Mucosa of gallbladder (tissue), 1 donor: ENCODE data around the gene FRA10AC1. TPM values are rescaled to one million over a fixed set of nuclear protein-coding genes. Genes with fewer than 3 reads are reported as not detected.

Experiments
- DNase-seq: peaks from one replicate; pipeline ENCODE4 v3.0.0-alpha.2; 2020; ENCODE audit warnings: low spot score
- total RNA-seq: library from RNA; stranded (reverse); gene quantifications from one replicate; pipeline ENCODE4 v1.2.1, GENCODE V29; 2021
- donor health status: DM: no; HTN: no; CAD: no.

FRA10AC1 gene
- total RNA-seq, 1 donor from 2014 or later: 12.5 TPM

DNA sequence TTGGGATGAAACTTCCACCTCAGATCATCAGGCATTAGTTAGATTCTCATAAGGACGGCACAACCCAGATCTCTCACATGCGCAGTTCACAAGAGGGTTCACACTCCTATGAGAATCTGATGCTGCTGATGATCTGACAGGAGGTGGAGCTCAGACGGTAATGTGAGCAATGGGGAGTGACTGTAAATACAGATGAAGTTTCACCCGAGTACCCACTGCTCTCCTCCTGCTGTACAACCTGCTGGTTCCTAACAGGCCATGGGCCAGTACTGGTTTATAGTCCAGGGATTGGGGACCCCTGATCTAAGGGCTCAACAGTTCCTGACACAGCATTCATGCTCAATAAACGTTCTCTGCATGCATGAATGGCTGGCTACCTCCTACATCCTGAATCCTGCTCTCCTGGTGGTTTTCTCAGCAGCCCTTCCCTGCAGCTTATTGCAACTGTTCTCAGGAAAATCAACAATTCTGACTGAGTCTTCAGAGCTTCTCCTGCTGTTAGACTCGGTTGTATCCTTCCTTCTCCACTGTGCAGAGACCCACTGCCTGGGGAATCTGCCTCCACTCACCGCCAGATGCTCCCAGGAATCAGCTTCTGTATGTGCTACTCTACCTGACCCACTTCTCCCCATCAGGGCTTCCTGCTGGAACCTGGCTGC is 72.6 kb downstream of the FRA10AC1 start:
- no peak for DNase-seq

DNA sequence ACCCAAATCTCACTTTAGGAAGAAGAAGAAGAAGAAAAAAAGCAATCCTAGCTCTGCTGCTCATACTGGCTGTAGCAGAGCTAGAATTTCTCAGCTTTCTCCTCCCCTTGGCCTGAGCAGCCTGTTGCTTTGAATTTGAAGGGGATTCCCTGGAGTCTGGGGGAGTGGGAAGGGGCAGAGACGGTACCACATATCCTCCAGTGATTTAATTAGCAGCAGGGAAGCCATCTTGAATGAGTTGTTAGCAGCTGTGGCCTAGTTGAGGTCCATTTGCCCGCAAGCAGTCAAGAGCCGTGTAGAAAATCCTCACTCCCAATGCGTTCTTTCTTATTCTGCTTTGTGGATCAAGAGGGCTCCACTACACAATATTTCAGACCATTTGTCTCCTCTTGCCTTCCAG is 73.5 kb downstream of the FRA10AC1 start:
- no peak for DNase-seq

DNA sequence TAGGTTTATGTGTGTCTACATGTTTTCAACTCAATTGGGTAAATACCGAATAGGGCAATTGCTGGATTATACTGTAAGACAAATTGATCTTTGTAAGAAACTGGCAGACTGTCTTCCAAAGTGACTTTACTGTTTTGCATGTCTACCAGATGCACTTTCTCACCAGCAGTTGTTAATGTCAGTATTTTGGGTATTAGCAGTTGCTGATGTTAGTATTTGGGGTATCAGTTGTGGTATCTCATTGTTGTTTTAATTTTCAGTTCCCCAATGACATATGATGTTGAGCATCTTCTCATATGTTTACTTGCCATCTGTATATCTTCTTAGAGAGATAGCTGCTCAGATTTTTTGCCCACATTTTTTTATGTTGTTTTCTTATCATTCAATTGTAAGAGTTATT is 79.5 kb downstream of the FRA10AC1 start:
- DNase-seq: no peak

DNA sequence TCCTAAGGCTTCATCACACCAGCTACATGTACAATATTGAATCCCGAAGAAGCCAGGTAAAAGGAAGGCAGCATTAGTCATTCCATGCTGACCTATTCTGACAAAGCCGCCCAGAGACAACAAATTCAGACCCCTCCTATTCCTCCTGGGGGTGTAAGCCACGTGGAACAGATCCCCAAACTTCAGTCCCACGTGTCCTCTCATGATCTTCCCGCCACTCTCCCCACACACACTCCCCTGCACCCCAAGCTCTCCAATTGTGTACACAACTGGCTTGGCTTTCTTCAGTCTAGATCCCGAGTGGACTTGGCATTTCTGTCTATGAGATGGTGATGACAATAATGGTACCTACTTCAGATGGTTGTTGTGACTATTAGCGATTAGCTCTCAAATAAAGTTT is 81.5 kb downstream of the FRA10AC1 start:
- DNase-seq: no peak

Other genes starting within 250 kb of the FRA10AC1 start
- 99.3 TPM for gene MYOF, start 220.3 kb downstream of the FRA10AC1 start, total RNA-seq
- gene CEP55, start 206.0 kb downstream of the FRA10AC1 start, total RNA-seq: 1.3 TPM
- gene FFAR4, start 135.9 kb downstream of the FRA10AC1 start, total RNA-seq: 6.1 TPM
- gene RBP4, start 101.4 kb downstream of the FRA10AC1 start, total RNA-seq: 59.9 TPM
- gene PDE6C, start 90.1 kb downstream of the FRA10AC1 start, total RNA-seq: not detected
- 4.2 TPM for gene LGI1, start 55.3 kb upstream of the FRA10AC1 start, total RNA-seq
- 1.6 TPM for gene SLC35G1, start 191.4 kb upstream of the FRA10AC1 start, total RNA-seq